GM06990 (cell line): ENCODE measurements around the gene MAGI2.

Experiments
- DNase-seq: peaks from one replicate; pipeline ENCODE4 v3.0.0-alpha.2; 2011; ENCODE audit not compliant: insufficient read length; ENCODE audit errors: extremely low read depth
- H3K27me3 ChIP-seq: replicated peaks from 2 replicates; pipeline ENCODE4 v1.6.0; 2011; ENCODE audit warnings: low read length; ENCODE audit not compliant: control insufficient read depth, insufficient read depth
- H3K36me3 ChIP-seq: 2 replicates; pipeline ENCODE4 v1.5.1; 2011; ENCODE audit warnings: low read length; ENCODE audit not compliant: control insufficient read depth, insufficient read depth
- H3K4me3 ChIP-seq: replicated peaks from 2 replicates; pipeline ENCODE4 v1.5.1; 2011; ENCODE audit warnings: low read depth, mild to moderate bottlenecking, control low read depth, low read length
- TF ChIP-seq, protein P1 (sequence below): IDR thresholded peaks from 2 replicates; pipeline ENCODE4 v1.5.1; 2011; ENCODE audit warnings: low read length, control low read depth, mild to moderate bottlenecking, inconsistent platforms; ENCODE audit not compliant: insufficient read depth, poor library complexity, severe bottlenecking

The MAGI2 gene

DNA sequence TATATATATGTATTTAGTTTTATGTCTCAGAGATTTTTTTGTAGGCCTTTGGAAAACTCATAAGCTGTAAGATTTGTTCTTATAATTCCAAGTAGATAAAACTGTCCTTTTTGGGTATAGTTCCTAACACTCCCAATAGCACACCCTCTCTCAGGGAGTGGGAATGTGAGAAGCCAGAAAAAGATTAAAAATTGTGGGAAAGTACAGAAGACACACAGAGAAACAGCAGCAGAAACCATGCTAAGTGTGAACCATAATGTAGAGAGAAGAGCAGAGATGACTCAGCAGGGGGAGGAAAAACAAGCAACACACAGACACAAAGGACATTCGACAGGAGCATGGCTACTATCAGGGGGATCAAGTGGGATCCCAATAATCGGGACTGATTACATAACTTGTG, 401.6 kb downstream of the MAGI2 start:
- H3K36me3 ChIP-seq = no peaks in the 10 kb centered on the region
- H3K4me3 ChIP-seq = no peak overlapping the region
- TF ChIP-seq, protein P1, sequence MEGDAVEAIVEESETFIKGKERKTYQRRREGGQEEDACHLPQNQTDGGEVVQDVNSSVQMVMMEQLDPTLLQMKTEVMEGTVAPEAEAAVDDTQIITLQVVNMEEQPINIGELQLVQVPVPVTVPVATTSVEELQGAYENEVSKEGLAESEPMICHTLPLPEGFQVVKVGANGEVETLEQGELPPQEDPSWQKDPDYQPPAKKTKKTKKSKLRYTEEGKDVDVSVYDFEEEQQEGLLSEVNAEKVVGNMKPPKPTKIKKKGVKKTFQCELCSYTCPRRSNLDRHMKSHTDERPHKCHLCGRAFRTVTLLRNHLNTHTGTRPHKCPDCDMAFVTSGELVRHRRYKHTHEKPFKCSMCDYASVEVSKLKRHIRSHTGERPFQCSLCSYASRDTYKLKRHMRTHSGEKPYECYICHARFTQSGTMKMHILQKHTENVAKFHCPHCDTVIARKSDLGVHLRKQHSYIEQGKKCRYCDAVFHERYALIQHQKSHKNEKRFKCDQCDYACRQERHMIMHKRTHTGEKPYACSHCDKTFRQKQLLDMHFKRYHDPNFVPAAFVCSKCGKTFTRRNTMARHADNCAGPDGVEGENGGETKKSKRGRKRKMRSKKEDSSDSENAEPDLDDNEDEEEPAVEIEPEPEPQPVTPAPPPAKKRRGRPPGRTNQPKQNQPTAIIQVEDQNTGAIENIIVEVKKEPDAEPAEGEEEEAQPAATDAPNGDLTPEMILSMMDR = no peak
- no peak for DNase-seq
- H3K27me3 ChIP-seq = no peaks in the 10 kb centered on the region; the same call in 1 of the 2 replicates

GRCh38 chr7:79050603-79051002, 402.9 kb downstream of the MAGI2 start:
- no peaks in the 10 kb centered on the region; the same call in 1 of the 2 replicates for H3K27me3 ChIP-seq
- H3K4me3 ChIP-seq = no peak overlapping the region
- TF ChIP-seq, protein P1 = no peak
- DNase-seq = no peak
- no peaks in the 10 kb centered on the region for H3K36me3 ChIP-seq

DNA sequence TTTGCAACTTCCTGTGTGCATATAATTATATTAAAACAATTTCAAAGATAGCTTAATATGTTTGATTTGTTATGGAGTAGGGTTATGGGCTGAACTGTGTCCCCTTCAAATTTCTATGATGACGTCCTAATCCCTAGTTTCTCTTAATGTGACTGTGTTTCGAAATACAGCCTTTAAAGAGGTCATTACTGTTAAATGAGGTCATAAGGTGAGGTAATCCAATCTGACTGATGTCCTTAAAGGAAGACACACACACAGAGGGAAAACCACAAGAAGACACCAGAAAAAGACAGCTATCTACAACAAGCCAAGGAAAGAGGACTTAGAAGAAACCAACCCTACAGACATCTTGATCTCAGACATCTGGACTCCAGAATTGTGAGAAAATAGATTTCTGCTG, 407.4 kb downstream of the MAGI2 start:
- DNase-seq = no peak
- TF ChIP-seq, protein P1 = no peak
- no peaks in the 10 kb centered on the region for H3K36me3 ChIP-seq
- H3K27me3 ChIP-seq = no peaks in the 10 kb centered on the region; the same call in 1 of the 2 replicates
- no peak overlapping the region for H3K4me3 ChIP-seq

- no peak for DNase-seq
- TF ChIP-seq, protein P1 = no peak
- Histone ChIP-seq H3K36me3 (no peaks in the 10 kb centered on the region), H3K27me3 (no peaks in the 10 kb centered on the region), H3K4me3 (no peak overlapping the region)
These were observed 416.5 kb downstream of the MAGI2 start for GRCh38 chr7:79037001-79037400.

DNA sequence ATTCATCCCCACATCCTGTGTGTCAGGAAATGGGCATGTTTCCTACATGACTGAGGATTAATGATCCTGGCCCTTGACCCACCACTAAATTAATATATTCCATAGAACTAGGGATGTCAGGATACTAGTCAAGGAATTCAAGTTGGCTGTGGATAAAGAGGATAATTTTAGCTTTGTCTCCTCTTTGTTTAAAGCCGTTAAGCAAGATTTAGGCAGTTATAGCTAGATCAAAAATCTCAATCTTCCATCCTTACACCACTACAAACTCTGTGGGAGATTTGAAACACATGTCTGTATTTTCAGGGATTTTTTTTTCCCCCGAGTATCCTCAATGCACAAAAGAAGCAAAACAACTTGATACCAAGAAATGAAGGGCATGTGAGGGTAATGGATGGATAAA, 417.1 kb downstream of the MAGI2 start:
- Histone ChIP-seq H3K27me3 (no peaks in the 10 kb centered on the region), H3K36me3 (no peaks in the 10 kb centered on the region), H3K4me3 (no peak overlapping the region)
- no peak for DNase-seq
- TF ChIP-seq, protein P1 = no peak

- TF ChIP-seq, protein P1 = no peak
These were observed 417.6 kb downstream of the MAGI2 start for GRCh38 chr7:79035858-79036257.

More at GRCh38 chr7:79035858-79036257, 417.6 kb downstream of the MAGI2 start:
- Histone ChIP-seq H3K27me3 (no peaks in the 10 kb centered on the region), H3K4me3 (no peak overlapping the region), H3K36me3 (no peaks in the 10 kb centered on the region)
- no peak for DNase-seq
